Transverse colon (tissue), 3 donors: ENCODE measurements around the gene KCNQ4.

Experiments used
- EP300 ChIP-seq: sonication (generic); formaldehyde crosslinking; IDR thresholded peaks from one replicate; pipeline ENCODE4 v1.6.1; 2017; ENCODE audit warnings: antibody characterized with exemption, low read depth
- POLR2AphosphoS5 ChIP-seq, 3 donors: sonication (generic); formaldehyde crosslinking; IDR thresholded peaks; one replicate each; pipeline ENCODE4 v1.6.1; 2016; ENCODE audit warnings: antibody characterized with exemption in 3 of 3

DNA sequence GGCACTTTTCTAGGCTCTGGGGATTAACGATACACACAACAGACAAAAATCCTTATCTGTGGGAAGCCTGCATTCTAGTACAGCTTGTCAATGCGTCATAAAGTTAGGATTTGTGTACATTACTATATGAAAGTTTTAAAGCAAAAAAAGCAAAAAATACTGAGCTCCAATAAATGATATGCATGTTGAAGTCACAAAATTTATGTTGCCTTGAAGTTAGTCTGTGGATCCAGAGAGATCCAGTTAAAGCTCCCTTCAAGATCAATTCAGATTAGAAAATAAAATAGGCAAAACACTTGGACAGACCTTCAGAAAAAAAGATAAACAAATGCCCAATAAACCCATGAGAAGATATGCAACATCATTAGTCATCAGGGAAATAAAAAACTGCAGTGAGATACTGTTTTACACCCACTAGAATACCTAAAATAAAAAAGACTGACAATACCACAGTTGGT is 33.1 kb upstream of the KCNQ4 start:
- no peak for TF ChIP-seq EP300
- TF ChIP-seq POLR2AphosphoS5 (IDR thresholded peaks at IDR 0.05) = no peak
